ENCODE data around the gene USH2A.

- TF ChIP-seq POLR2A (IDR thresholded peaks at IDR 0.05; ENCODE audit: low read length) (no peak), CTCF (IDR thresholded peaks at IDR 0.05) (no peak), NPAS2 (CRISPR knock-in tag; IDR thresholded peaks at IDR 0.05; ENCODE audit: borderline replicate concordance) (no peak), RAD21 (conservative IDR thresholded peaks at IDR 0.05 in 1 of 2, IDR thresholded peaks at IDR 0.05 in 1 of 2) (no peak), MYC (IDR thresholded peaks at IDR 0.05; ENCODE audit: borderline replicate concordance, low read length) (no peak), EP300 (IDR thresholded peaks at IDR 0.05) (no peak), FOSB (CRISPR knock-in tag; IDR thresholded peaks at IDR 0.05) (no peak), POLR2AphosphoS2 (conservative IDR thresholded peaks at IDR 0.05; ENCODE audit: low read length) (no peak), MAX (IDR thresholded peaks at IDR 0.05) (no peak), CBX8 (IDR thresholded peaks at IDR 0.05) (no peak), MAFK (IDR thresholded peaks at IDR 0.05; ENCODE audit: partially characterized antibody) (no peak), JUNB (IDR thresholded peaks at IDR 0.05) (no peak)
Observed at GRCh38 chr1:216246577-216247203, 176.6 kb downstream of the USH2A start.
